Ovary (tissue), 9 donors: ENCODE results near the gene COL4A4. TPM values are rescaled to one million over a fixed set of nuclear protein-coding genes. Genes with fewer than 3 reads are reported as not detected.

Experiments used
- DNase-seq, 5 donors: peaks; one replicate each; pipeline ENCODE4 v3.0.0-alpha.2; 2019 to 2020
- H3K27ac ChIP-seq, 2 donors: fragments of 200-600 bp; one replicate each; pipeline versions ENCODE4 v1.5.1 to v1.8.0; 2019 to 2022
- H3K27me3 ChIP-seq: fragments of 200-600 bp; one replicate; pipeline ENCODE4 v1.8.0; 2022
- H3K36me3 ChIP-seq: fragments of 200-600 bp; sonication (generic); one replicate; pipeline ENCODE4 v1.5.1; 2019
- H3K4me1 ChIP-seq: one replicate; pipeline ENCODE4 v1.8.1; 2013; ENCODE audit warnings: mild to moderate bottlenecking, moderate library complexity; ENCODE audit not compliant: insufficient read depth
- H3K4me3 ChIP-seq: fragments of 200-600 bp; sonication (generic); one replicate; pipeline ENCODE4 v1.5.1; 2017
- H3K9me3 ChIP-seq, 2 donors: fragments of 200-600 bp in 1 of 2; sonication (generic) in 1 of 2; one replicate each; pipeline versions ENCODE4 v1.5.1 to v1.8.1; 2013 to 2019; ENCODE audit warnings: mild to moderate bottlenecking in 1 of 2, moderate library complexity in 1 of 2
- EP300 ChIP-seq: sonication (generic); formaldehyde crosslinking; IDR thresholded peaks from one replicate; pipeline ENCODE4 v1.6.1; 2017; ENCODE audit warnings: antibody characterized with exemption
- POLR2A ChIP-seq: fragments of 450-650 bp; IDR thresholded peaks from one replicate; pipeline ENCODE4 v1.6.1; 2017; ENCODE audit warnings: antibody characterized with exemption, mild to moderate bottlenecking, moderate library complexity
- WGBS, 3 donors: extraction: QIAGEN DNeasy Blood & Tissue Kit in 1 of 3; methylation state at CpG; one replicate each; pipeline versions ENCODE4 v1.1.5 to v1.1.7; 2013 to 2017; 5-methylcytosine and 5-hydroxymethylcytosine counted together
- intact Hi-C, 4 donors: fragments of 100-400 bp; cut with DNase I; formaldehyde crosslinking; loops; one replicate each; pipeline versions ENCODE4 v1.11.0 to v1.15.1; 2022 to 2023
- polyA plus RNA-seq, 2 donors: library from polyadenylated mRNA; stranded (reverse); fragments of 200-250 nt in 1 of 2; fragments of 350-450 nt in 1 of 2; fragmentation: Illumina TruSeq in 1 of 2; extraction: RNeasy Lipid Tissue Mini Kit (QIAGEN cat#74804) in 1 of 2; gene quantifications; one replicate each; pipeline ENCODE4 v1.2.3, GENCODE V29; 2013 to 2014
- total RNA-seq, 7 donors: library from RNA; depleted of rRNA in 2 of 7; stranded (reverse); fragments of >200 nt in 2 of 7; fragmentation: NEBNext Ultra II Directional in 3 of 7; extraction: Animal tissue kit (Norgen Biotek cat#: 25700) in 3 of 7; gene quantifications; one replicate each; pipeline versions ENCODE4 v1.1.0 to v1.2.4, GENCODE V29; 2016 to 2023
- TF ChIP-seq, protein P1 (sequence below), 3 donors: fragments of 450-650 bp in 2 of 3; fragments of 200-600 bp in 1 of 3; IDR thresholded peaks; one replicate each; pipeline versions ENCODE4 v1.5.1 to v1.8.0; 2016 to 2022; ENCODE audit warnings: antibody characterized with exemption in 3 of 3, mild to moderate bottlenecking in 1 of 3
- donor health status: DM: no; HTN: no; CAD: no; lungs with moderate emphysema.
- donor health status: DM: no; HTN: no; CAD: no.
- donor health status: Bipolar disorder and iron deficiency.
- donor health status: DM: yes; HTN: yes; CAD: no.
- donor health status: DM: no; HTN: no; CAD: no.
- donor health status: DM: yes; HTN: yes; CAD: no.

The COL4A4 gene
- total and polyA plus RNA-seq, 9 donors = 0.30 to 8.3 (median 2.0) TPM

DNA sequence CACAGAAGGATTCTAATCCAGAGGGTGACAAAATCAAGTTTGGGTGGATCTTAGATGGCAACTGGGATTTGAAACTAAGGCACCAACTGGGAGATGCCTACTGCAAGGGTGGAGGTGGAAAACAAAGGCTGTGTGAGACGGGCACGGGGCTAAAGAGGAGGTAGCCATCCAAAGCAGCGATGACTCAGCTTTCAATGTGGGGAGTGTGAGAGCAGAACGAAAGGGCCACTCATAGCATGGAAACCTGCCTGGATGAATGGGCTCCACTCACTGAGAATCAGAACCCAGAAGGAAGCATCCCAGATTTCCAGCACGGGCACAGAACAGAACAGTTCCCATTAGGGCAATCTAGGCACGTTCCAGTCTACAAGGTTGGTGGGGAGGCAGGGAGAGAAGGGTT is 159.5 kb downstream of the COL4A4 start:
- 85 to 88% (median 86%) methylated on average over 6 of the region's 6 CpGs for WGBS, 3 donors
- Histone ChIP-seq H3K27ac (no peak overlapping the region), H3K4me1 (no peaks in the 10 kb centered on the region), H3K36me3 (no peaks in the 10 kb centered on the region), H3K9me3 (no peaks in the 10 kb centered on the region), H3K27me3 (no peaks in the 10 kb centered on the region), H3K4me3 (no peak overlapping the region)
- TF ChIP-seq POLR2A (no peak), EP300 (no peak)
- TF ChIP-seq, protein P1, sequence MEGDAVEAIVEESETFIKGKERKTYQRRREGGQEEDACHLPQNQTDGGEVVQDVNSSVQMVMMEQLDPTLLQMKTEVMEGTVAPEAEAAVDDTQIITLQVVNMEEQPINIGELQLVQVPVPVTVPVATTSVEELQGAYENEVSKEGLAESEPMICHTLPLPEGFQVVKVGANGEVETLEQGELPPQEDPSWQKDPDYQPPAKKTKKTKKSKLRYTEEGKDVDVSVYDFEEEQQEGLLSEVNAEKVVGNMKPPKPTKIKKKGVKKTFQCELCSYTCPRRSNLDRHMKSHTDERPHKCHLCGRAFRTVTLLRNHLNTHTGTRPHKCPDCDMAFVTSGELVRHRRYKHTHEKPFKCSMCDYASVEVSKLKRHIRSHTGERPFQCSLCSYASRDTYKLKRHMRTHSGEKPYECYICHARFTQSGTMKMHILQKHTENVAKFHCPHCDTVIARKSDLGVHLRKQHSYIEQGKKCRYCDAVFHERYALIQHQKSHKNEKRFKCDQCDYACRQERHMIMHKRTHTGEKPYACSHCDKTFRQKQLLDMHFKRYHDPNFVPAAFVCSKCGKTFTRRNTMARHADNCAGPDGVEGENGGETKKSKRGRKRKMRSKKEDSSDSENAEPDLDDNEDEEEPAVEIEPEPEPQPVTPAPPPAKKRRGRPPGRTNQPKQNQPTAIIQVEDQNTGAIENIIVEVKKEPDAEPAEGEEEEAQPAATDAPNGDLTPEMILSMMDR (IDR thresholded peaks at IDR 0.05) = no peak
- intact Hi-C loops = no loop called here
- no peak for DNase-seq

DNA sequence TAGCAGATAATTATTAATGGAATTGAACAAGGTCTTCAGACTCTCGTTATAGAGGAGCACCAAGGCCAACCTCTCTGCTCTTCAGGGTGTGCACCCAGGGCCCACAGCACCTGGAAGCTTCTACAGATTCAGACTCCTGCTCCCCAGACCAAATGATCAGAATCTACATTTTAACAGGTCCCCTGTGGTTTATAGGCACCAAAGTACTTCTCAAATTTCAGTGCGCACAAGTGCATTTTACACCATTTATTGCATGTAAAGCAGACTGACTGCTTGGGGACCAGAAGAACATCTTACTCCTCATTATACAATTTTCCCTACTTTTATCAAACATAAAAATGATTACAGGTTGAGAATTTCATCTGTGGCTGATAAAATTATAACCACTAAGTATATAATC is 163.9 kb downstream of the COL4A4 start:
- no peak overlapping the region for H3K4me3 ChIP-seq
- no peak for DNase-seq
- 80 to 86% (median 82%) methylated on average over 2 of the region's 2 CpGs for WGBS, 3 donors
- no peaks in the 10 kb centered on the region for H3K4me1 ChIP-seq
- H3K9me3 ChIP-seq = no peaks in the 10 kb centered on the region
- intact Hi-C loops = no loop called here
- H3K27ac ChIP-seq = no peak overlapping the region
- TF ChIP-seq EP300 (no peak), POLR2A (no peak)
- TF ChIP-seq, protein P1 (IDR thresholded peaks at IDR 0.05) = no peak
- no peaks in the 10 kb centered on the region for H3K27me3 ChIP-seq
- H3K36me3 ChIP-seq = no peaks in the 10 kb centered on the region

DNA sequence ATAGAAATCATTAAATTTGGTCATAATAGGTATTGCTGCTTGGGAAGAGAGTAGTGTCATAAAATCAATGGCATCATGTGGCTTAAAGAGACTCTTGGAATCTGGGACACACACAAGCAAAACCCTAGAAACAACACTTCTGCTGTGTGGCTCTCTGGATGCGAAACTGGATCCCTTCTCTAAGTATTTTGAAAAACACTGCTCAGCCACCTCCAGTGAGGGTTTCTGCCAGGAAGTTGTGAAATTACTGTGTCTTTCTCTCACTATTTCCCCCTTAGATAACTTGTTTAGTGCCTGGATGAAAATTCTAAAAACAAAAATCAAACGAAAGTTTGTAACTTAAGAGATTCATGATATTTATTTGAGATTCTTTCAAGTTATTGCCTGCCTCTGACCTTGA is 164.3 kb downstream of the COL4A4 start:
- TF ChIP-seq EP300 (no peak), POLR2A (no peak)
- TF ChIP-seq, protein P1 (IDR thresholded peaks at IDR 0.05) = no peak
- Histone ChIP-seq H3K4me3 (no peak overlapping the region), H3K27ac (no peak overlapping the region), H3K36me3 (no peaks in the 10 kb centered on the region), H3K9me3 (no peaks in the 10 kb centered on the region), H3K4me1 (no peaks in the 10 kb centered on the region), H3K27me3 (no peaks in the 10 kb centered on the region)
- 48 to 61% (median 50%) methylated on average over 2 of the region's 2 CpGs for WGBS, 3 donors
- intact Hi-C loops = no loop called here
- no peak for DNase-seq

DNA sequence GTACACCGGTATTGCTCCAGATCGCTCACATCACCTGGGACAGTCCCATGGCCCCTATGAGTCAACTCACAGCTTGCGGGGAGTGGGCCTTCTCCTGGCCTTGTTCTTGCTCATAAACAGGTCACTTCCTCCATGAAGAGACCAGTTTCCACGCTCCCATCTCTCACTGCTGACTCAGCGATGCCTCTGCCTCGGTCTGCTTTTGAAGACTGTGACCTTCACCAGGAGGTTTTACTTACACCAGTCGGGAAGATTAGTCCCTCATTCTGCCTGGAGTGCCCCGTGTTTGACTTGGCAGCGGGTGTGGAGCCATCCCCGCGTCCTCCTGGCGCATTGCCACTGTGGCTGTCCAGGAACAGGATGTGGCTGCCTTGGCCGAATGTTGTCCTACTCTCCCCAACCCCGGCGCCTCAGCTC is 168.4 kb downstream of the COL4A4 start:
- no peaks in the 10 kb centered on the region for H3K27me3 ChIP-seq
- no peaks in the 10 kb centered on the region for H3K9me3 ChIP-seq
- TF ChIP-seq, protein P1 (IDR thresholded peaks at IDR 0.05) = no peak
- TF ChIP-seq EP300 (no peak), POLR2A (no peak)
- H3K27ac ChIP-seq = no peak overlapping the region
- H3K4me1 ChIP-seq = no peaks in the 10 kb centered on the region
- intact Hi-C loops = no loop called here
- no peak overlapping the region for H3K4me3 ChIP-seq
- no peaks in the 10 kb centered on the region for H3K36me3 ChIP-seq
- WGBS, 3 donors = 69 to 79% (median 77%) methylated on average over 15 of the region's 15 CpGs
- peak in 1 of 5 donors; percentile 33 for DNase-seq

DNA sequence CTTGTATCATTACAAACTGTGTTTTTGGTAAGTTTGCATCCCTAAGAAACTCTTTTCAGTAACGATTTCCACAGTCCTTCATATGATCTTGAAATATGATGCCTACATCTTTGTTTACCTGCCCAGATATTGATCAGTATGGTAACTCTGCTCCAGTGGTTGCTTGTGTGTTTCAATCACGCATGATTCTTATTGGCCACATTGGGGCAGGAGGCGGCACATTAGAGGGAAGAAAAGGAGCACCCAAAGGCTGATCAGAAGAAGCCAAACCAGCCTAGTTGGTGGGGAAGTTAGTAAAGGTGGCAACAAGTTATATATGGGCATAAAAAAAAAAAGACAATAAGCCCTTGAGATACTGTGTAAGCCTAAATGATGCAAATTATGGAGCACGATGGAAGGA is 169.2 kb downstream of the COL4A4 start:
- intact Hi-C loops = no loop called here
- TF ChIP-seq POLR2A (no peak), EP300 (no peak)
- TF ChIP-seq, protein P1 (IDR thresholded peaks at IDR 0.05) = no peak
- Histone ChIP-seq H3K36me3 (no peaks in the 10 kb centered on the region), H3K9me3 (no peaks in the 10 kb centered on the region), H3K4me1 (no peaks in the 10 kb centered on the region), H3K27me3 (no peaks in the 10 kb centered on the region), H3K27ac (no peak overlapping the region), H3K4me3 (no peak overlapping the region)
- no peak for DNase-seq
- WGBS, 3 donors = 85 to 96% (median 91%) methylated on average over 4 of the region's 4 CpGs
